Erythroblast (primary cell): ENCODE data around the gene CPEB4.

ENCODE experiments used
- GATA1 ChIP-seq: IDR thresholded peaks from 2 replicates; pipeline ENCODE4 v1.6.1; 2011; ENCODE audit warnings: low read depth, mild to moderate bottlenecking, control low read depth, low read length, moderate library complexity
- POLR2A ChIP-seq: IDR thresholded peaks from 2 replicates; pipeline ENCODE4 v1.6.1; 2011; ENCODE audit warnings: mild to moderate bottlenecking, low read length

DNA sequence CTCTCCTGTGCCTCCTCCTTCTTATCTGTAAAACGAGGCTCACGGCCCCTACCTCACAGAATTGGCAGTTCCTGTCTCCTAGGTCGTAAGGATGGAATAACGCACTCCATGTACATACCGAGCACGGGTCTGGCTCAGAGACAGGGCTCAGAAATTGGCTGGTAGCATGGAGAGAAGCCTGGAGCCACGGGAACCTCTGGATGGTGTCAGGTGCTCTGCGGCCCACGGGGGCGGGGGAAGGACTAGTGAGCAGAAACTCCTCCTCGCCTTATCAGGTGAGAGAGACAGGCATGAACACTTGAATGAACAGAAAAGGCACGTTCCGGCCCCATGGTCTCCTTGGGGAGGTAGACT is 85.4 kb downstream of the CPEB4 start:
- TF ChIP-seq POLR2A (no peak), GATA1 (no peak)
